GM23338 (cell line): ENCODE measurements around the gene NACAD. TPM values are rescaled to one million over a fixed set of nuclear protein-coding genes. Genes with fewer than 3 reads are reported as not detected.
A peak's percentile ranks its signal among the peaks of the same experiment; 100 is the strongest.

Experiments used
- ATAC-seq: fragments of 200-7000 bp; cut with Tn5 transposase; 3 replicates; pipeline ENCODE4 v1.9.1; 2020
- DNase-seq: peaks from one replicate; pipeline ENCODE4 v3.0.0-alpha.2; 2015; ENCODE audit warnings: low spot score
- H2AFZ ChIP-seq: fragments of 200-600 bp; sonication (generic); 2 replicates; pipeline ENCODE4 v1.8.0; 2016; ENCODE audit warnings: antibody characterized with exemption, mild to moderate bottlenecking, moderate library complexity
- H3F3A ChIP-seq: fragments of 200-600 bp; sonication (generic); replicated peaks from 2 replicates; pipeline ENCODE4 v1.8.0; 2017; ENCODE audit warnings: antibody characterized with exemption, mixed run types, low read depth
- H3K27ac ChIP-seq: fragments of 200-600 bp; sonication (generic); 2 replicates; pipeline ENCODE4 v1.6.1; 2016; ENCODE audit warnings: low read depth
- H3K27me3 ChIP-seq: fragments of 200-600 bp; sonication (generic); 2 replicates; pipeline ENCODE4 v1.8.0; 2016; ENCODE audit warnings: mild to moderate bottlenecking, mixed run types, moderate library complexity; ENCODE audit not compliant: insufficient read depth
- H3K36me3 ChIP-seq: fragments of 200-600 bp; sonication (generic); 2 replicates; pipeline ENCODE4 v1.8.0; 2016; ENCODE audit warnings: mild to moderate bottlenecking; ENCODE audit not compliant: insufficient read depth
- H3K4me1 ChIP-seq: fragments of 200-600 bp; sonication (generic); 2 replicates; pipeline ENCODE4 v1.8.0; 2016; ENCODE audit warnings: mild to moderate bottlenecking, moderate library complexity; ENCODE audit not compliant: insufficient read depth
- H3K4me2 ChIP-seq: fragments of 200-600 bp; sonication (generic); 2 replicates; pipeline ENCODE4 v1.7.1; 2017; ENCODE audit warnings: mixed run types
- H3K4me3 ChIP-seq: fragments of 200-600 bp; sonication (generic); 2 replicates; pipeline ENCODE4 v1.6.1; 2016; ENCODE audit warnings: mixed run types
- H3K79me2 ChIP-seq: fragments of 200-600 bp; sonication (generic); replicated peaks from 2 replicates; pipeline ENCODE4 v1.8.0; 2017; ENCODE audit warnings: mild to moderate bottlenecking; ENCODE audit not compliant: insufficient read depth
- H3K9me2 ChIP-seq: fragments of 200-600 bp; sonication (generic); 2 replicates; pipeline ENCODE4 v1.8.0; 2017; ENCODE audit not compliant: insufficient read depth
- H4K20me1 ChIP-seq: fragments of 200-600 bp; sonication (generic); replicated peaks from 2 replicates; pipeline ENCODE4 v1.8.0; 2017; ENCODE audit warnings: mild to moderate bottlenecking; ENCODE audit not compliant: insufficient read depth
- H3K27ac Mint-ChIP-seq: 2 replicates; pipeline ENCODE4 v1.8.0; 2020; ENCODE audit warnings: inconsistent platforms, mild to moderate bottlenecking, moderate library complexity, mixed read lengths
- H3K27me3 Mint-ChIP-seq: 3 replicates; pipeline ENCODE4 v1.8.0; 2022; ENCODE audit warnings: low read depth, mild to moderate bottlenecking, moderate library complexity, mixed read lengths, inconsistent platforms; ENCODE audit not compliant: insufficient read depth, poor library complexity
- H3K36me3 Mint-ChIP-seq: 3 replicates; pipeline ENCODE4 v1.8.0; 2021; ENCODE audit warnings: low read depth, mild to moderate bottlenecking, inconsistent platforms, moderate library complexity, mixed read lengths
- H3K4me1 Mint-ChIP-seq: 3 replicates; pipeline ENCODE4 v1.8.0; 2020; ENCODE audit warnings: mild to moderate bottlenecking, inconsistent platforms, mixed read lengths
- H3K4me3 Mint-ChIP-seq: 3 replicates; pipeline ENCODE4 v1.8.0; 2021; ENCODE audit warnings: moderate library complexity, mild to moderate bottlenecking, inconsistent platforms, mixed read lengths
- H3K9me3 Mint-ChIP-seq: 3 replicates; pipeline ENCODE4 v1.8.0; 2020; ENCODE audit warnings: moderate library complexity, mild to moderate bottlenecking, inconsistent platforms, mixed read lengths
- CREB1 ChIP-seq: fragments of 250-450 bp; sonication (Bioruptor Pico); IDR thresholded peaks from 2 replicates; pipeline ENCODE4 v1.5.0; 2020; ENCODE audit warnings: low read depth, mild to moderate bottlenecking, moderate library complexity
- EZH2 ChIP-seq: fragments of 200-600 bp; sonication (generic); IDR thresholded peaks from one replicate; pipeline ENCODE4 v1.8.0; 2017; ENCODE audit warnings: antibody characterized with exemption, mild to moderate bottlenecking, low read depth; ENCODE audit not compliant: unreplicated experiment
- JUNB ChIP-seq: IDR thresholded peaks from one replicate; pipeline ENCODE4 v1.6.1; 2016; ENCODE audit warnings: antibody characterized with exemption; ENCODE audit not compliant: unreplicated experiment
- NANOG ChIP-seq: IDR thresholded peaks from 2 replicates; pipeline ENCODE4 v1.6.1; 2016; ENCODE audit warnings: antibody characterized with exemption, borderline replicate concordance
- POLR2AphosphoS5 ChIP-seq: IDR thresholded peaks from 2 replicates; pipeline ENCODE4 v1.6.1; 2016; ENCODE audit warnings: antibody characterized with exemption, low read depth
- REST ChIP-seq: IDR thresholded peaks from one replicate; pipeline ENCODE4 v1.6.1; 2018; ENCODE audit warnings: antibody characterized with exemption; ENCODE audit not compliant: unreplicated experiment
- ZNF331 ChIP-seq: fragments of 250-450 bp; sonication (Bioruptor Pico); IDR thresholded peaks from 2 replicates; pipeline ENCODE4 v1.5.0; 2020; ENCODE audit warnings: low read depth, mild to moderate bottlenecking, moderate library complexity
- polyA plus RNA-seq: library from polyadenylated mRNA; unstranded; fragments of >200 nt; fragmentation: Nextera tagmentation; extraction: Ambion mirVana; gene quantifications from 2 replicates; pipeline ENCODE4 v1.2.1, GENCODE V29; 2016
- total RNA-seq: library from RNA; depleted of rRNA; stranded (reverse); fragments of >200 nt; shearing (Covaris generic); gene quantifications from 2 replicates; pipeline ENCODE4 v1.2.3, GENCODE V29; 2014
- TF ChIP-seq, protein P1 (sequence below), 2 experiments: fragments of 200-600 bp in 1 of 2; sonication (generic) in 1 of 2; conservative IDR thresholded peaks; 2 replicates each; pipeline versions ENCODE4 v1.5.1 to v1.6.1; 2016 to 2017; ENCODE audit warnings: antibody characterized with exemption in 2 of 2, low read depth in 2 of 2, mild to moderate bottlenecking in 2 of 2, moderate library complexity in 1 of 2
- TF ChIP-seq, protein P2 (sequence below): IDR thresholded peaks from 2 replicates; pipeline ENCODE4 v1.6.1; 2016; ENCODE audit warnings: antibody characterized with exemption

The NACAD gene
- total and polyA plus RNA-seq, 2 experiments from 2014 or later = 6.1 to 11.2 TPM

- Histone ChIP-seq H4K20me1 (no peaks in the 10 kb centered on the region), H3K79me2 (no peaks in the 10 kb centered on the region), H3K4me3 (no peak overlapping the region), H3K36me3 (no peaks in the 10 kb centered on the region), H2AFZ (peak overlapping the region; percentile 92), H3K27ac (no peak overlapping the region), H3K4me1 (peaks cover 10% of the 10 kb centered on the region; the same call in 1 of the 2 replicates), H3K9me2 (no peaks in the 10 kb centered on the region), H3K4me2 (peak overlapping the region; percentile 57), H3F3A (no peaks in the 10 kb centered on the region), H3K27me3 (no peaks in the 10 kb centered on the region)
- Mint-ChIP-seq H3K36me3 (no peaks in the 10 kb centered on the region), H3K27me3 (peaks cover 2% of the 10 kb centered on the region), H3K4me1 (peaks cover 14% of the 10 kb centered on the region; the same call in 2 of the 3 replicates), H3K27ac (no peak overlapping the region), H3K4me3 (no peak overlapping the region), H3K9me3 (no peaks in the 10 kb centered on the region)
- TF ChIP-seq REST = no peak
- TF ChIP-seq CREB1 (CRISPR knock-in tag) = no peak
- TF ChIP-seq, protein P1, sequence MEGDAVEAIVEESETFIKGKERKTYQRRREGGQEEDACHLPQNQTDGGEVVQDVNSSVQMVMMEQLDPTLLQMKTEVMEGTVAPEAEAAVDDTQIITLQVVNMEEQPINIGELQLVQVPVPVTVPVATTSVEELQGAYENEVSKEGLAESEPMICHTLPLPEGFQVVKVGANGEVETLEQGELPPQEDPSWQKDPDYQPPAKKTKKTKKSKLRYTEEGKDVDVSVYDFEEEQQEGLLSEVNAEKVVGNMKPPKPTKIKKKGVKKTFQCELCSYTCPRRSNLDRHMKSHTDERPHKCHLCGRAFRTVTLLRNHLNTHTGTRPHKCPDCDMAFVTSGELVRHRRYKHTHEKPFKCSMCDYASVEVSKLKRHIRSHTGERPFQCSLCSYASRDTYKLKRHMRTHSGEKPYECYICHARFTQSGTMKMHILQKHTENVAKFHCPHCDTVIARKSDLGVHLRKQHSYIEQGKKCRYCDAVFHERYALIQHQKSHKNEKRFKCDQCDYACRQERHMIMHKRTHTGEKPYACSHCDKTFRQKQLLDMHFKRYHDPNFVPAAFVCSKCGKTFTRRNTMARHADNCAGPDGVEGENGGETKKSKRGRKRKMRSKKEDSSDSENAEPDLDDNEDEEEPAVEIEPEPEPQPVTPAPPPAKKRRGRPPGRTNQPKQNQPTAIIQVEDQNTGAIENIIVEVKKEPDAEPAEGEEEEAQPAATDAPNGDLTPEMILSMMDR (conservative IDR thresholded peaks at IDR 0.05; ENCODE audit: low read depth in 2 of 2) = no peak
- no peak for TF ChIP-seq ZNF331 (CRISPR knock-in tag)
- no peak for TF ChIP-seq EZH2
- TF ChIP-seq, protein P2, sequence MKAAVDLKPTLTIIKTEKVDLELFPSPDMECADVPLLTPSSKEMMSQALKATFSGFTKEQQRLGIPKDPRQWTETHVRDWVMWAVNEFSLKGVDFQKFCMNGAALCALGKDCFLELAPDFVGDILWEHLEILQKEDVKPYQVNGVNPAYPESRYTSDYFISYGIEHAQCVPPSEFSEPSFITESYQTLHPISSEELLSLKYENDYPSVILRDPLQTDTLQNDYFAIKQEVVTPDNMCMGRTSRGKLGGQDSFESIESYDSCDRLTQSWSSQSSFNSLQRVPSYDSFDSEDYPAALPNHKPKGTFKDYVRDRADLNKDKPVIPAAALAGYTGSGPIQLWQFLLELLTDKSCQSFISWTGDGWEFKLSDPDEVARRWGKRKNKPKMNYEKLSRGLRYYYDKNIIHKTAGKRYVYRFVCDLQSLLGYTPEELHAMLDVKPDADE = no peak
- TF ChIP-seq POLR2AphosphoS5 = no peak
- TF ChIP-seq NANOG = no peak
- TF ChIP-seq JUNB = no peak
- peak; percentile 9; the same call in 2 of the 3 replicates for ATAC-seq
- DNase-seq = no peak
Measured at GRCh38 chr7:45122975-45123860, 34.4 kb upstream of the NACAD start.
